Fibroblast of peridontal ligament (primary cell): Measurements from ENCODE around the gene SLC12A1.
A peak's percentile ranks its signal among the peaks of the same experiment; 100 is the strongest.

Source experiments
- DNase-seq: peaks from one replicate; pipeline ENCODE4 v3.0.0-alpha.2; 2010; ENCODE audit errors: extremely low read depth

Gene SLC12A1

DNA sequence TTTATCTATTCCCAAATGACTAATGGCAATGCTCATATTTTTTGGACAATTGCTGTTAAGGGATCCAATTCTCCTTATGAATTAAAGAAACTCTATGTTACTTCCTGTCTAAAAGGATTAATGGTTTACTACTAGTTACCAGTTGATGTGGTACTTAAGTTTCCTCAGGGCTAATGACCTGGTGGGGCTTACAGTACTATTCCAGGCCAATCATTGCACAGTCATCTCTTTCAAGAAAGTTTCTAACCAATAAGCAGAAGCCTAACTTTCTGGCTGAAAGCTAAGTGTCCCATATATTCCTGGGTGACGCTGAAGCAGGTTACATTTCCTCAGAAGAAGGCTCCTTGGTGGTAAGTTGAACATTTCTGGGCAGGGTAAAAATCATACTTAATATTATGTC is at the start of gene SLC12A1:
Gene SLC12A1, plus strand, starts transcription at position 322 of the 400 bp plus-strand sequence. CDS start 1,418 bp downstream, outside the sequence.
- DNase-seq, result no peak

DNA sequence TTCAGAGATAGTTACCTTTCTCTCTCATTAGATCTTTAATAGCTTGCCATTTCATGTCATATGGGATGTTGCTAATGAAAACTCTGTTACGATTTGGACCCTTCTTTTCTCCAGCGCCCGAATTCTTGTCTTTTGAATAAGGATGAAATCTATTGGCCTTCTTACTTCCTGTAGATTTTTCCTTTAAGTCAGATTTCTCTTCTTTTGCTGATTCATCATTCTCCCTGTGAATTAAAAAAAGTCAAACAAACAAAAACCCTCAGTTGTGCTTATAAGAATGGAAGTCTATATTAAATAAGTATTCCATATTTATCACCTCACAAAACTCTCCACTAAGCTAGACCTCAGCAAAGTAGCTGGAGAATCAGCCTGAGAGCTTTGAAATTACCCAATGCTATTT is 37.5 kb upstream of the SLC12A1 start:
- no peak for DNase-seq

DNA sequence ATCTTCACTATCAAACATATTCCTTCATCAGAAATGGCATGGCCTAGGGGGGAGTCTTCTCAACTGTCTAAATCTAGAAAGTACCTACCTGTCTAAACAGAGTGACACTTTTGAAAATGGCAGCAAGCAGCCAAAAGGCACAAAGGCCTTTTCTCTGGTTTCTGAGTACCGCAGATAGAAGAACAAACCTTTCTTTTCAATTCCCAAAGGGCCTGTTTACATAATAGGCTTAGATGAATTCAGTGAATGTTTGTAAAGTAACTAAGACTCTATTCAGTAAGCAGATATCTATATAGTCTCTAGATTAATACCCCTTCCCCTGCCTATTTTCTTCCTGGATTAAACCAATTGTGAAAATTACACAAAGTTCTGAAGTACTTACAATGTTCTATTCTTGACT is 35.1 kb upstream of the SLC12A1 start:
- DNase-seq, result no peak

DNA sequence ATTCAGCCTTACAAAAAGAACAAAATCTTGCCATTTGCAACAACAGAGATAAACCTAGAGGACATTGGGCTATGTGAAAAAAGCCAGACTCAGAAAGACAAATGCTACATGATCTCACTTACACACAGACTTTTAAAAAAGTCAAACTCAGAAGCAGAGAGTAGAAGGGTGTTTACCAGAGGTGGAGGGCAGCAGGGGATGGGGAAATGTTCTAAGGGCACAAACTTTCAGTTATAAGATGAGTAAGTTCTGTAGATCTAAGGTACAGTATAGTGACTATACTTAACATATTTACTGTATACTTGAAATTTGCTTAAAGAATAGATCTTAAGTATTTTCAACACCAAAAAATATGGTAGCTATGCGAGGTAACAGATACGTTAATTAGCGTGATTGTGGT is 31.0 kb upstream of the SLC12A1 start:
- no peak for DNase-seq

DNA sequence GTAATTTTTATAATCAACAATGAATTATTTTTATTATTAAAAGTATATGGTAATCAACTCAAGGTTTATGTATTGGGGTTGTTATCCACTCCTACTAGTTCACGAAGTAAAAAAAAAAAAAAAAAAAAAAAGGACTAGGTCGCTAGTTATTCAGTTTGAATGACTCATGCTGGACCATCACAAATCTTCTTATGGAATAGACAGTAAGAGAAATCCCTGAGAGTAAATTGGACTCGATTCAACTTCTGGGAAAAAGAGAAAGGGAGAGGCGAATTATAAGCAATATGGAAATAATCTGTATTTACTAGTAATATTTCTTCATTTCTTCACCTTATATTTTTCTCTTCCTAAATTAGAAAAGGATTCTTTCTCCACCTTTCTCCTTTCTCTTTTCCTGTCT is 30.0 kb upstream of the SLC12A1 start:
- DNase-seq, result no peak

DNA sequence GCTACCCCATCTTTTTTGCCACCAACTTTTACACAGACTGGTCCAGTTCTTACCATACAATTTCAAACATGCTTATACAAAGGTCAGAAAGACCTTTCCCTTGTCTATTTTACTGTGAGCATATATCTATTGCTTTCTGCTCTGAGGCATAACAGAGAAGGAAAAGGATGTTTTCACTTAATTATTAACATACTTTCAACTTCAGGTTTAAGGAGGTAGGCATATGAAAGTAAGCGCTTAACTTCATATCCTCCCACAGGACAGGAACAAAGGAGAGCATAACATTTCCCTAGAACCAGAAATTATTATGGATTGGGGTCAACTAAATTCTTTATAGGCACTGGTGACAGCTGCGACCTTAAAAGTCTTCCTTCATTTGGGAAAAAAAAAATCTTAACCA is 29.1 kb upstream of the SLC12A1 start:
- DNase-seq, result no peak

DNA sequence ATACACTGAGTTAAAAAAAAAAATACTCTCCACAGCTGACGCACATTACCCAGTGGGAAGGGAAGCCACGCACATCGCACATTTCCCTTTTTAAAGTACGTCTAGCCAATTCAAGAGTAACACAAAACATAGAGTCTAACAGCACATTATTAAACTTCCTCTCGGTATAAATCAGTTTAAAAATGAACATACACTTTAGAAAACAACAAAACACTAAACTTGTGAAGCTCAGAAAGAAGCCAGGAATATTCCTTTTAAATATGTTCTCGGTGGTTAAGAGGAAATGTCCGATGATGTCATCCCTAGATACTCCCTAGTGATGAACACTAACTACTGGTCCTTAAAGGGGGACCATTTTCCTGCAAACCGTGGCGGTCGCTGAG is 28.7 kb upstream of the SLC12A1 start:
- peak; percentile 59 for DNase-seq

DNA sequence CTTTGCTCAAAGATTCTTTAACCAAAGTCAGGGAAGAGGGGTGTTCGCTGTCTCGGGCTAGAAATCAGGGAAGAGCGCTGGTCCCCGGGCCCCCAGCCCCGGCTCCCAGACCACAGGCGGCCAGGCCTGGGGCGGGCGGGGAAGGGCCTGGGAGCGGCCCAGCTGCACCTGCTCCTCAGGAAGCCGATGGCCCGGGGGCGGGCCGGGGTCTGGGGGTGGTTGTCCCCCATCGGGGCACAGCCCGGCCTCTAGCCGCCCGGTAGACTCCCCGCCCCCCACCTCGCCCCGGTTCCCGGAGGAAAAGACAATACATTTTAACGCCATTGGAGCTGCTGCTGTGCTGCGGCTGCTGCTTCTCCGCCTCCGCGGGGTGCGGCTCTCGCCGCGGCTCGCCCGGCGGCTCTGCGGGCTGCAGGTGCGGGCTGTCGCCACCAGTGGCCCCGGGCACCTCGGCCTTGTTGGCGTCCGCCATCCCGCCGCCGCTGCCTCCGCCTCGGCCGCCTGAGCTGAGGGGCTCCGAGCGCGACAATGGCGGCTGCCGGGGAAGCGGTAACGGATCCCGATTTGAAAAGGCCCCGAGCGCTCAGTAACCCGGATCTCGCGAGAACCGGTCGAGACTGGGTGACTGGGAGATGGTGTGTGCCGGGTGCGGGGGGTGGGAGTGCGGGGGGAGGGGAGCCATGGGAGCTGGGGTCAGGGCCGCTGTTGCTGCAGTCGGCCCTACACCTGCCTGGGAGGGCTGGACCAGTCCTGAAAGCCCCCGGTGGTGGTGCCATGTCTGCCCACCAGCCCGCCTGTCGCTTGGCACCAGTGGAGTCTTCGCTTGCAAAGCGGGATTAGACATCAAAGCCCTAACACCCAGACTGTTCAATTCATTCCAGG is 28.1 kb upstream of the SLC12A1 start, which contains the start of gene MYEF2:
Gene MYEF2, minus strand, starts transcription at position 530 of the 882 bp plus-strand sequence. Its CDS starts 58 bp downstream, at position 472.
- peak; percentile 51 for DNase-seq

DNA sequence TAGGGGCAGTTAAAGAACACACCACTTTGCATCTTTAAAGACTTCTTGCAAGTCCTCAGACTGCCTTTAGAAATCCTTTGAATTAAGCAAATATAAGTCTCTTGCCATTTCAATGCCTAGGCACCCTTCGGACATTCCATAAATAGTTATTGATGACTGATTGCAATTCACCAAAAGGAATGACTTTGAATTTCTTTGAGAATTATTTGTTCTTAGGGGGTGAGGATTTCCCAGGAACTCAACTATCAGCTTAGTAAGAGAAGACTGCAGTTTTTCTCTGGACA is 27.5 kb upstream of the SLC12A1 start:
- DNase-seq, result no peak

DNA sequence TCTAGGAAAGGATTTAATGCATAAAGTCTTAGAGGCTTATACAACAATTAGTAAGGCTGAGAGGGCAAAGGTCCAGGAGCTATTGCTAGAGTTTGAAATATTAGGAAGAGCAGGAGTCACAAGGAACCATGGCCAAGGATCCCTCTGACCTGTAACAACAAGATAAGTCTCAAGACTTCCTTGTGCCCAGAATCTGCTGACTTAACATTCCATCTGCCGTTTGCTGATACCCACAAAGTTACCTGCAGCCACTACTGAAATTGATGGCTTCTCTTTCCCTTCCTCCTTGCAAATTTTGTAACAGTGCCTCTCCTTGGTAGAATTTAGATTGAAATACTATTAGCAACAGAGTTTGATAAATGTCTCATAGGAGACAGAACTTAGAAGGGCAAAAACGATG is 23.4 kb upstream of the SLC12A1 start:
- no peak for DNase-seq

DNA sequence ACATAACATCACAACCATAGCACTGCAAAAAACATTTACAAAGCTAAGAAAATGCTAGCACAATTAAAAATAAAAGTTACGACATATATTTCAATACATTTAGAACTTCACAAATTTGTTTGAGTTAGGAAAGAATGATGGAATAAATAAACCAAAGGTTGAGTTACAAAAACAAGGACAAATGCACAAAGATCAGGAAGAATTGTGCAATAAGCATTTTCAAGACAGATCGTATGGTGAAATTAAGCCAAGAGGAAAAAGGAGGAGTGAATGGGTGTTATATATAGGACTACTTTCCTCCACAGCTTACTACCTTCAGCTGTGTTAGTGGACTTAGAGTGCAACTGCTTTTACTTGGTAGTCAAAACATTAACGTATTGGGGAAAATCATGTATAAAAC is 20.6 kb upstream of the SLC12A1 start:
- DNase-seq, result no peak

DNA sequence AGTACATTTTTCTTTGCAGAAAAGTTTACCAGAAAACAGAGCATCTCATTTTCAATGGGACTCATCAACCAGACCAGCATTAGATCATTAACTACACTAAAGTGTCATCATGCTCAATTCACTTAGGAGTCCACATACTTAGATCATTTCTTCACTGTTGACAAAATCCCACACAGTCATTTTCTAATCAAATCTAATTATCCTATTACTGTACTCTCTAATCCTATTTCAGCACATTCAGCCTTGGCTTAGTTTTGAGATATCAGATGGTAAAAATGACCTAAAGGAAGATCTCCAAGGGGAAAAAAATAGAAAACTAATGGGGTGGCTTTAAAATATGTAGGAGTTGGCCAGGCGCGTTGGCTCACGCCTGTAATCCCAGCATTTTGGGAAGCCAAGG is 19.8 kb upstream of the SLC12A1 start:
- DNase-seq, result no peak

DNA sequence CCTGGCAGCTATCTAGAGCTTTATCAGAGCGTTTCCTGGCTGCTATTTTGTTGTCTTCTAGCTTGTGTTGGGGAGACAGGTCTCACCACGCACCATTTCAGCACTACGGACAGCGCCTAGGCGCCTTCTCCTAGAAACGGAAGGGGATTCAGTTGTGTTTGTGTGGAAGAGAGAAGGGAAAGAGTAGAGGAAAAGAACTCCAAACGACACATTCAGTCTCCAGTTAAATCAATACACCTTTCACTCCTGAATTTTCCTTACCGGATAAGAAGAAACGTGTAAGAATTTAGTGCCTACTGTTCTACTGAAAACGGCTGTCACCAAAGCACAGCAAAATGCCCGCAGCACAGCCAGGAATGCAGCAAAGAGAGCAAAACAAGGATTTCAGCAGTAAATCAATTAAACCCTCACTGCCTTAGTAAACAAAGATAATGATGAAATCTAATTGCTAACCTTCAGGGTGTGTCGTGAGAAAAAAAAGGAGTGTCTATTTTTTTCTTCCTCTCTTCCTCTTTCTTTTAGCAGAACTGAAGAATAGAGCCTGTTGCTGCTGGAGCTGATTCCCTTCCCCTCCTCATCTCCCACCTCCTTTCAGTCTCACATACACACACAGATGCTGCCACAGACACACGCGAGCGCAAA is 15.0 kb upstream of the SLC12A1 start:
- peak; percentile 67 for DNase-seq

DNA sequence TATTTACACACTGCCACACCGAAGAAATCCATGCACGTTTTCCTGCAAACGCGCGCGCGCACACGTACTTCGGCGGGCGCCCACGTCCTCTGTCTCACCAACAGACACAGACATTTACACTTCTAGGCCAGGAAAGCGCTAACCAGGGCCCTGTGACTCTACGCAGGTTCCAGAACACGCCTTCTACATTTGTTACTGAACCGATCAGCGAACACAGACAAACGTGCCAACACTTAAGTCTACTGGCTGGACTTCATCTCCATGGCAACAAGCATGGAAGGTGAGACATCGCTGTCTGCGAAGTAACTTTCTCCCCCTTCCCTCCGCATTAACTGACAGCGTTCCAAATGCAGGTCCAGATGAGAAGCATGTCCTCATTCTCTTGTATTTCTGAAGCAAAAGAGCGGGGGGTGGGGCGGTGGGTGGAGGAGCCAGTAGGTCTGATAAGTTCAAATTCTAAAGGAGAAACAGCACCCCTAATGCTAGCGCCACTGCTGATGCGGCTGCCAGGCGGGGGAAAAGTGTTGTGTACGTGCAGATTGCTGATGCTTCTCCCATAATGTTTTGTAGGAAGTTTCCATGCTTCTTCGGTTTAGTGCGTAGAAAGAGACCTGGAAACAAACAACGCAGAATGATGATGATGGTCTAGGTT is 14.4 kb upstream of the SLC12A1 start, which contains the start of gene CTXN2:
Gene CTXN2, plus strand, starts transcription at position 92 of the 652 bp plus-strand sequence. CDS start 9,636 bp downstream, outside the sequence.
- DNase-seq, result no peak

DNA sequence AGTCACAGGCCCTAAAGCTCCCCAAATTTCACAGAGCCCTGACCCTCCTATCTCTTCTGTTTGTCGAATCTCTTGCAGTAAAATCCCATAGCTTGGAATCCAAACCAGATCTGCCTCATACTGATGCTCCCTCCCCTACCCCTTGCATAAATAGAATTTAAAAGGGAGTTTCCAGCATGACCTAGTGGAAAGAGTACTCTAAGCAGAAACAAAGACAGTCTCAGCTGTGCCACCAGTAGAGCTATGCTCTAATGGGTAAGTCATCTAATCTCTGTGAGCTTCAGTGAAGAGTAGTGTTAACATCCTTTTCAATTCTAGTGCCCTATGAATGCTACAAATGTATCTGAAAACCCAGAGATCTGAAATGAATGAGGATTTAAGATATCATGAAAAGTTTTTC is 4.0 kb upstream of the SLC12A1 start:
- DNase-seq, result no peak

DNA sequence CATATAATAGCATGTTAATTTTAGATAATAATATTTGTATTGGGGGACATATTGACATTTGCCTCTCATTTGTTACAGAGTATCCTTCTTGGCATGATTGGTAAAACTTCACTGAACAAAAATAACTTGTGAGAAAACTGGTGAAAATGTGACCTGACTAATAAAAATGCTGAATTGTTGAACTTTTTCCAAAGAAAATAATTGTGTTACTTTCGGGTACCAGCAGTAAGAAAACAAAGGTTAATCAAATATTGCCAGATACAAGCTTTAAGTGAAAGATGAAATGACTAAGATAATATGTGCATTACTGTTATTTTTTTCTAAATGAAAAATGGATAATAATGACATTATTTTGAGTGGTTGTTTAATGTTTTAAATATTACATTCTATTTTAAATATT is 15.2 kb downstream of the SLC12A1 start:
- no peak for DNase-seq

DNA sequence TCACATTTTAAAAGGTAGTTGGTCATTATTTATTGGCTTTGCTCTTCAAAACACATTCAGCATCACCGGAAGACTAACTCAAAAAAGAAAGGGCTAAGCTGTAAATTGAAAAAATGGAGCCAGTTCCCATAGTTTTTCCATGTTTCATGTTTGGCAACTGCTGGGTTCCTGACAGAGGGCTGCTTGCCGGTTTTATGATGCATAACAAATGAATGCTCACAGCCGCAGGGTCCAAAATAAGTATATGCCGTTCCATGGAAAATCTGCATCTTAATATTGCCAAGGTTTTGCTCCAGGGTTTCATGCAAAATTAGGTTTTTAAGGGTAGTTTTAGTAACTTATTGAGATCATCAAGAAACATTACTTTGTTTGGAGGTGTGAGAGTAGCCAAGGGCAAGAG is 15.8 kb downstream of the SLC12A1 start:
- DNase-seq, result peak; percentile 13

DNA sequence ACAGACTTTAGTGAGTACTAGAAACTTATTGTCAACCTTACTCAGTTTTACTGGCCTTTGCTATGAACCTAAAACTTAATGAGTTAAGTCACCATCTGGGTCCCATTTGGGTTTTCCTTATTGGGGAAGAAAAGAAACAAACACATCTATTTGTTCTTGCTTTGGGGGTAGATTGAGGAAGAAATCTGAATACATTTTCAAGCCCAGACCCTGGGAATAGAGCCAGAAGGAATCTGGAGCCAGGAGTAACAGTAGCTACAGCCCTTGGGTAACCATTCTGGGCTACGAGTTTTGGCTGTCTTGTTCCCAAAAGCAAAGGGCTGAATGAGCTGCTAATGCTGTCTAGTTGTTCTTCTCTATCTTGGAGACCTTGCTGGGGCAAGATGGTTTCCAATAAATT is 16.5 kb downstream of the SLC12A1 start:
- peak; percentile 21 for DNase-seq

DNA sequence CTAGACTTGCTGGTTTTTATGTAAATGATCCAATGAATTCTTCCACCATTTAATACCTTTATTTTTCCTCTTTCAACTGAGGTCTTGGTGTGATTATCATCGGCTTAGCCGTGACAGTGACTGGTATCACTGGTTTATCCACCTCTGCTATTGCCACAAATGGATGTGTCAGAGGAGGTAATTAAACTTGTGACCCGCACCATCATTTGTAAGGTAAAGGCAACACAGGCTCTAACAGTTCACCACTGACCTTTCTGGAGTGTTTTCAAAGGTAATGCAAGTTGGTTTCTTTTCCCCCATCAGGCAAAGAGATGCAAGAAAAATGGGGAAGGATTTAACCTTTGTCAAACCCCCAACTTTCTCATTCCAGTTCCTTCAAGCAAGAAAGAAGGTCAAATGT is 19.7 kb downstream of the SLC12A1 start:
- no peak for DNase-seq

DNA sequence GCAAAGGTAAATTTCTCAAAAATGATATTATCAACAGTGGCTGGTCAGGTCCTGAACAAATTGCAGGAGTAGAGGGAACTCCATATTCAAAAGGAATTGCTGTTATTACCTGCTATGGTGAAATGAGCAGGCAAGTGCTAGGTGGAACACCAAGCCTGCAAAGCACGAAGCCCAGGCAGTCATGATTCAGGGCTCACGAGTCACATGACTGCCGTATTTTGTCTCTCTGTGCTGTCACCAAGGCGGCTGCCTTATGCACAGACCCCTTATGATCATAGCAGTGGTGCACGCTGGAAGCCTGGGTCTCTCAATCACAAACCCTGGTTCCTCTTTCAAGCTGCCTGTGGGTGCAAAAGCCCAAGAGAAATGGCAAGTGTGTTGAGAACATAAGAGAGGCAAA is 24.4 kb downstream of the SLC12A1 start:
- no peak for DNase-seq

DNA sequence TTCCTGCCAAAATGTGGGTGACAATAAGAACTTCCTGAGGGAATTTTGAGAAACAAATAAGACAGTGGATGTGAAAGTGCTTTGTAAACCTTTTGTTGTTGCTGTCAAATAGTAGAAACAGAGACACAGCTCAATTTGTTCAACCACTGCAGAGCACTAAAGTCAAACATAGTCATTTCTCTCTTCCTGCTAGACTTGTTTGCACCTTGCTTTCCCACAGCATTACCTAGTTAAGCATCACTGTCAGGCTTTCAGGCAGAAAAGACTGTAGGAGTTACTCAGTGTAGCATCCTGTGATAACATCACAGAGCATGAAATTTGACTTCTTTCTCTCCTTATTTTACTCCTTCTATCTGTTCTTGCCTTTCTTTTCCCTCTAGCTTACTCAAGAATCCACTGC is 27.1 kb downstream of the SLC12A1 start:
- no peak for DNase-seq

DNA sequence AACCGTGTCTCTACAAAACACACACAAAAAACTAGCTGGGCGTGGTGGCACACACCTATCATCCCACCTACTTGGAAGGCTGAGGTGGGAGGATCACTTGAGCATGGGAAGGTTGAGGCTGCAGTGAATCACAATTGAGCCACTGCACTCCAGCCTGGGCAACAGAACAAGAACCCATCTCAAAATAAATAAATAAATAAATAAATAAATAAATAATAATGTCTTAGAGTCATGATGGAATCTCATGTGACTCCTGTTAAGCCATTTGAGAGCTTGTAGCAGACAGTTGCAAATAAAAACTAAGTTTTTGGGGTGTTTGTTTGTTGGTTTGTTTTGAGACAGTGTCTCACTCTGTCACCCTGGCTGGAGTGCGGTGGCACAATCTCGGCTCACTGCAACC is 33.2 kb downstream of the SLC12A1 start:
- no peak for DNase-seq

DNA sequence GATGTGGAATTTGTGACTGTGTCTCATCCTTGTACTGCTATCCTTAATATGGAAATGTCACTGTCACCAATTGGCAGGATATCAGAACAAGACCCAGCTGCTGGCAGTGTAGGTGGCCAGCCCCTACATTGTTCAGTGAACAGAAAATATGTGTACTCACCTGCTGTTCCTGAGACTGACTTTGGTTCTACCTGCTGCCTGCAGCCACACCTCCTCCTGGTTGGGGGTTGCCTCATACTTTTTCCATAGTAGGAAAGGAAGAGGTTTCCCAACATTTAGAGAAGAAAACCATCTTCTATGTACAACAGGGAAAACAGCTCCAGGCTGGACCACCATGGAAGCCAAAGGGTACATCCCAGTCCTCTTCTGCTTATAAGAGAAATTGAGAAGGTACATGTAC is 35.9 kb downstream of the SLC12A1 start:
- DNase-seq, result no peak
